Panc1 (cell line): ENCODE measurements around the gene MYLK. TPM values are rescaled to one million over a fixed set of nuclear protein-coding genes. Genes with fewer than 3 reads are reported as not detected.

Experiments used
- ATAC-seq: fragments of 200-7000 bp; cut with Tn5 transposase; 2 replicates; pipeline ENCODE4 v1.9.1; 2020; ENCODE audit warnings: mild to moderate bottlenecking, moderate library complexity
- BruUV-seq: library from RNA; stranded (reverse); fragments of 400-500 nt; replicated peaks from 2 replicates; lab custom pipeline; 2021; lab: Mats Ljungman, UMichigan
- CTCF ChIA-PET: fragments of 300-600 bp; sonication (Branson Sonifier 250); formaldehyde crosslinking; loops from one replicate; lab custom pipeline; 2022; ENCODE audit warnings: antibody characterized with exemption; lab: Charles Lee
- POLR2A ChIA-PET: fragments of 300-600 bp; sonication (Branson Sonifier 250); formaldehyde crosslinking; loops from one replicate; lab custom pipeline; 2022; ENCODE audit warnings: antibody characterized with exemption; lab: Charles Lee
- DNase-seq: peaks from one replicate; pipeline ENCODE4 v3.0.0-alpha.2; 2010; ENCODE audit warnings: low read depth, low spot score
- H3K27ac ChIP-seq: 2 replicates; pipeline ENCODE4 v1.5.1; 2011; ENCODE audit warnings: mild to moderate bottlenecking, low read length, inconsistent platforms
- H3K27me3 ChIP-seq: fragments of 200-500 bp; sonication (Bioruptor generic); 2 replicates; pipeline ENCODE4 v1.6.0; 2014; ENCODE audit warnings: low read length, inconsistent platforms; ENCODE audit not compliant: control insufficient read depth, insufficient read depth
- H3K36me3 ChIP-seq: fragments of 200-500 bp; sonication (Bioruptor generic); 2 replicates; pipeline ENCODE4 v1.5.1; 2014; ENCODE audit warnings: inconsistent platforms, mild to moderate bottlenecking, low read length, moderate library complexity; ENCODE audit not compliant: control insufficient read depth, insufficient read depth
- H3K4me1 ChIP-seq: 2 replicates; pipeline ENCODE4 v1.5.1; 2011; ENCODE audit warnings: inconsistent platforms, mild to moderate bottlenecking, low read length, moderate library complexity; ENCODE audit not compliant: control insufficient read depth, insufficient read depth
- H3K4me3 ChIP-seq, 2 experiments: 2 replicates each; pipeline ENCODE4 v1.5.1; 2011 to 2012; ENCODE audit warnings: low read depth in 2 of 2, low read length in 2 of 2, mild to moderate bottlenecking in 2 of 2, inconsistent platforms in 1 of 2, moderate library complexity in 1 of 2
- H3K9me3 ChIP-seq: fragments of 200-500 bp; sonication (Bioruptor generic); 2 replicates; pipeline ENCODE4 v1.5.1; 2014; ENCODE audit warnings: low read depth, mild to moderate bottlenecking, inconsistent platforms, low read length, moderate library complexity; ENCODE audit not compliant: control insufficient read depth, insufficient read depth
- POLR2AphosphoS5 ChIP-seq: IDR thresholded peaks from 2 replicates; pipeline ENCODE4 v1.6.1; 2012; ENCODE audit warnings: mild to moderate bottlenecking, low read depth, low read length, moderate library complexity
- SIN3A ChIP-seq: IDR thresholded peaks from 2 replicates; pipeline ENCODE4 v1.6.1; 2012; ENCODE audit warnings: low read depth, mild to moderate bottlenecking, low read length, moderate library complexity, borderline replicate concordance; ENCODE audit not compliant: insufficient read depth
- TCF7L2 ChIP-seq: IDR thresholded peaks from 2 replicates; pipeline ENCODE4 v1.6.1; 2011; ENCODE audit warnings: mild to moderate bottlenecking, low read depth, low read length, inconsistent platforms
- in situ Hi-C: cut with HindIII; loops from 2 replicates; pipeline ENCODE4 v1.10.0; 2016; ENCODE audit warnings: low sequenced_read_pairs, low pct_unique_long_range_greater_than_20kb
- intact Hi-C: fragments of 100-400 bp; cut with micrococcal nuclease; formaldehyde crosslinking; loops from one replicate; pipeline ENCODE4 v1.10.0; 2022; ENCODE audit not compliant: unreplicated experiment
- total RNA-seq: library from RNA; stranded (reverse); gene quantifications from one replicate; pipeline ENCODE4 v1.2.1, GENCODE V29; 2021; ENCODE audit not compliant: unreplicated experiment
- TF ChIP-seq, protein P1 (sequence below): fragments of 450-650 bp; IDR thresholded peaks from 2 replicates; pipeline ENCODE4 v1.5.1; 2017; ENCODE audit warnings: mild to moderate bottlenecking
- TF ChIP-seq, protein P2 (sequence below), 2 experiments: IDR thresholded peaks; 2 replicates each; pipeline ENCODE4 v1.6.1; 2011 to 2012; ENCODE audit warnings: low read depth in 2 of 2, control low read depth in 1 of 2, low read length in 1 of 2, mild to moderate bottlenecking in 1 of 2, moderate library complexity in 1 of 2; ENCODE audit not compliant: insufficient read depth in 1 of 2

Gene MYLK
- total RNA-seq, 1 experiment from 2014 or later = 29.7 TPM

DNA sequence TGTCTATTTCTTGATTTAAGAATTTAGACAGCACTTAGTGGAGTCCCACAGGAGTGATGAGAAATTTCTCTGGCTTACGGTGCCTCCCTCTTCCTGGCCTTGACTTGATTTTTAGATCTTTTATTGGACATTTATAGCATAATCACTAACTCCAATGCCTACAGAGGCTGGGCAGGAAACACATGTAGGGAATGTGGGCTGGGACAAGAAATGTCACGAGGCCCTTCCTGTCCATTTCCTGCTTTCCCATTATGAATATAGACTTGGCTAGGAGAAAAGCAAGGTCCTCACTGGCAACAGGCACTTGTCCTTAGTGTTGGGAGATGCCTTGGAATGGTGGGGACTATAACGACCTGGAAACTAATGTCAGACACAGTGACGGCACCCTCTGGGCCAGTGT lies 100.3 kb downstream of the MYLK start:
- in situ Hi-C loops = no loop called here
- CTCF ChIA-PET = no interaction called here
- BruUV-seq = no TSS peak
- DNase-seq (no peak), ATAC-seq (no peak)
- H3K4me3 ChIP-seq = no peak overlapping the region
- intact Hi-C loops = no loop called here
- H3K9me3 ChIP-seq = no peaks in the 10 kb centered on the region
- POLR2A ChIA-PET = interaction anchor here (0.7 kb wide), 1 partner anchor 779 kb away, joined by 9 read pairs; no protein-coding TSS in a partner anchor
- no peaks in the 10 kb centered on the region for H3K36me3 ChIP-seq
- H3K27ac ChIP-seq = no peak overlapping the region
- no peaks in the 10 kb centered on the region for H3K27me3 ChIP-seq
- no peaks in the 10 kb centered on the region for H3K4me1 ChIP-seq
- TF ChIP-seq TCF7L2 = no peak
- TF ChIP-seq, protein P1, sequence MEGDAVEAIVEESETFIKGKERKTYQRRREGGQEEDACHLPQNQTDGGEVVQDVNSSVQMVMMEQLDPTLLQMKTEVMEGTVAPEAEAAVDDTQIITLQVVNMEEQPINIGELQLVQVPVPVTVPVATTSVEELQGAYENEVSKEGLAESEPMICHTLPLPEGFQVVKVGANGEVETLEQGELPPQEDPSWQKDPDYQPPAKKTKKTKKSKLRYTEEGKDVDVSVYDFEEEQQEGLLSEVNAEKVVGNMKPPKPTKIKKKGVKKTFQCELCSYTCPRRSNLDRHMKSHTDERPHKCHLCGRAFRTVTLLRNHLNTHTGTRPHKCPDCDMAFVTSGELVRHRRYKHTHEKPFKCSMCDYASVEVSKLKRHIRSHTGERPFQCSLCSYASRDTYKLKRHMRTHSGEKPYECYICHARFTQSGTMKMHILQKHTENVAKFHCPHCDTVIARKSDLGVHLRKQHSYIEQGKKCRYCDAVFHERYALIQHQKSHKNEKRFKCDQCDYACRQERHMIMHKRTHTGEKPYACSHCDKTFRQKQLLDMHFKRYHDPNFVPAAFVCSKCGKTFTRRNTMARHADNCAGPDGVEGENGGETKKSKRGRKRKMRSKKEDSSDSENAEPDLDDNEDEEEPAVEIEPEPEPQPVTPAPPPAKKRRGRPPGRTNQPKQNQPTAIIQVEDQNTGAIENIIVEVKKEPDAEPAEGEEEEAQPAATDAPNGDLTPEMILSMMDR = no peak
- no peak for TF ChIP-seq SIN3A
- TF ChIP-seq, protein P2, sequence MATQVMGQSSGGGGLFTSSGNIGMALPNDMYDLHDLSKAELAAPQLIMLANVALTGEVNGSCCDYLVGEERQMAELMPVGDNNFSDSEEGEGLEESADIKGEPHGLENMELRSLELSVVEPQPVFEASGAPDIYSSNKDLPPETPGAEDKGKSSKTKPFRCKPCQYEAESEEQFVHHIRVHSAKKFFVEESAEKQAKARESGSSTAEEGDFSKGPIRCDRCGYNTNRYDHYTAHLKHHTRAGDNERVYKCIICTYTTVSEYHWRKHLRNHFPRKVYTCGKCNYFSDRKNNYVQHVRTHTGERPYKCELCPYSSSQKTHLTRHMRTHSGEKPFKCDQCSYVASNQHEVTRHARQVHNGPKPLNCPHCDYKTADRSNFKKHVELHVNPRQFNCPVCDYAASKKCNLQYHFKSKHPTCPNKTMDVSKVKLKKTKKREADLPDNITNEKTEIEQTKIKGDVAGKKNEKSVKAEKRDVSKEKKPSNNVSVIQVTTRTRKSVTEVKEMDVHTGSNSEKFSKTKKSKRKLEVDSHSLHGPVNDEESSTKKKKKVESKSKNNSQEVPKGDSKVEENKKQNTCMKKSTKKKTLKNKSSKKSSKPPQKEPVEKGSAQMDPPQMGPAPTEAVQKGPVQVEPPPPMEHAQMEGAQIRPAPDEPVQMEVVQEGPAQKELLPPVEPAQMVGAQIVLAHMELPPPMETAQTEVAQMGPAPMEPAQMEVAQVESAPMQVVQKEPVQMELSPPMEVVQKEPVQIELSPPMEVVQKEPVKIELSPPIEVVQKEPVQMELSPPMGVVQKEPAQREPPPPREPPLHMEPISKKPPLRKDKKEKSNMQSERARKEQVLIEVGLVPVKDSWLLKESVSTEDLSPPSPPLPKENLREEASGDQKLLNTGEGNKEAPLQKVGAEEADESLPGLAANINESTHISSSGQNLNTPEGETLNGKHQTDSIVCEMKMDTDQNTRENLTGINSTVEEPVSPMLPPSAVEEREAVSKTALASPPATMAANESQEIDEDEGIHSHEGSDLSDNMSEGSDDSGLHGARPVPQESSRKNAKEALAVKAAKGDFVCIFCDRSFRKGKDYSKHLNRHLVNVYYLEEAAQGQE (IDR thresholded peaks at IDR 0.05; ENCODE audit: insufficient read depth in 1 of 2, low read depth in 2 of 2, low read length in 1 of 2) = no peak
- TF ChIP-seq POLR2AphosphoS5 = no peak

DNA sequence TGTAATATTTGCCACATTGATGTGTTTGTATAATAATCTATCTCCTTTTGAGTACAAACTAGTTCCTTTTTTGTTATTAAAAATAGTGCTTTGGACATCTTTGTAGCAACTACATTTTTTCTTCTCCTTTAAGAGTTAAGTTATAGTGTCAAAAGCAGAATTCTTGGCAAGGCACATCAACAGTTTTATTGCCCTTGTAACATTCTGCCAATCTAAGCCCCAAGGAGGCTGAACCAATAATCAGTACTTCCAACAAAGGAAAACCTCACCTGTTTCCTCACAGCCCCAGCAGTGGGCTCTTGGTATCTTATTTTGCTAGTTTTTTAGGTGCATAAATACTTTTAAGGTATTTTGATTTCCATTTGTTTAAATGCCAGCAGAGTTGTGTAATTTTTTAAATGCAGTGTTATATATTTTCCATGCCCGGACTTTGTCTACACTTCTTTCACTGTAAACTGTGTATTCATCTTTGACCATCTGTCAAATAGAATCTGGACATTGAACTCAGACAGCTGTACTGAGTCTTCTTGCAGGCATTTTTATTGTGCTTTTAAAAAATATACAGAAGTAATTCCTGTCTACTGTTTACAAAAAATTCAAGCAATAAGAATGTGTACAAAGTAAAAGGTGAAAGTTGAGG lies 101.0 kb downstream of the MYLK start:
- Histone ChIP-seq H3K27ac (no peak overlapping the region), H3K36me3 (no peaks in the 10 kb centered on the region), H3K4me3 (no peak overlapping the region), H3K27me3 (no peaks in the 10 kb centered on the region), H3K9me3 (no peaks in the 10 kb centered on the region), H3K4me1 (no peaks in the 10 kb centered on the region)
- no TSS peak for BruUV-seq
- ATAC-seq = no peak
- ChIA-PET CTCF (no interaction called here), POLR2A (no interaction called here)
- intact Hi-C loops (no loop called here), in situ Hi-C loops (no loop called here)
- no peak for DNase-seq
- TF ChIP-seq, protein P2 (IDR thresholded peaks at IDR 0.05; ENCODE audit: insufficient read depth in 1 of 2, low read depth in 2 of 2, low read length in 1 of 2) = no peak
- TF ChIP-seq TCF7L2 (no peak), SIN3A (no peak), POLR2AphosphoS5 (no peak)
- TF ChIP-seq, protein P1 = no peak
